Renal pelvis (tissue), 4 donors: ENCODE results near the gene GLRX. TPM values are rescaled to one million over a fixed set of nuclear protein-coding genes. Genes with fewer than 3 reads are reported as not detected.
"Not testable (repeated sequence)": the region's sequence is repeated elsewhere in the genome, so short reads cannot be mapped to it uniquely, and the experiment has no call there.

Experiments used
- DNase-seq: peaks from one replicate; pipeline ENCODE4 v3.0.0-alpha.2; 2013
- polyA plus RNA-seq, 3 donors: library from polyadenylated mRNA; unstranded; fragments of 120-200 nt; gene quantifications; one replicate each; pipeline ENCODE4 v1.2.1, GENCODE V29; 2013; ENCODE audit not compliant: insufficient read length in 3 of 3

The GLRX gene
- polyA plus RNA-seq, 3 donors = 69.0 to 72.0 (median 71.1) TPM

GRCh38 chr5:95836544-95836943, 14.0 kb upstream of the GLRX start:
- no peak for DNase-seq

- no peak for DNase-seq
Measured at GRCh38 chr5:95835682-95836385, 13.3 kb upstream of the GLRX start.

- no peak for DNase-seq
Measured at GRCh38 chr5:95832664-95833063, 10.1 kb upstream of the GLRX start.

GRCh38 chr5:95830226-95830625, 7.7 kb upstream of the GLRX start:
- no peak for DNase-seq

- no peak for DNase-seq
Measured at GRCh38 chr5:95827892-95828246, 5.3 kb upstream of the GLRX start.

- no peak for DNase-seq
Measured at GRCh38 chr5:95826949-95827891, 4.7 kb upstream of the GLRX start.

- DNase-seq = no peak
Measured at GRCh38 chr5:95825495-95825894, 3.0 kb upstream of the GLRX start.

- DNase-seq = no peak
Measured at GRCh38 chr5:95824747-95825146, 2.2 kb upstream of the GLRX start.

GRCh38 chr5:95823738-95824609, 1.4 kb upstream of the GLRX start:
- DNase-seq = peak; percentile 34

GRCh38 chr5:95823218-95823737, 752 bp upstream of the GLRX start:
- no peak for DNase-seq

GRCh38 chr5:95822043-95822541, 434 bp downstream of the GLRX start:
- peak; percentile 52 for DNase-seq

- no peak for DNase-seq
Measured at GRCh38 chr5:95821110-95822021, 1.2 kb downstream of the GLRX start.

GRCh38 chr5:95818181-95819147, 4.1 kb downstream of the GLRX start:
- DNase-seq = no peak

GRCh38 chr5:95817430-95817829, 5.1 kb downstream of the GLRX start:
- DNase-seq = peak; percentile 57

GRCh38 chr5:95816776-95817175, 5.8 kb downstream of the GLRX start:
- DNase-seq = no peak

GRCh38 chr5:95816341-95816740, 6.2 kb downstream of the GLRX start:
- DNase-seq = no peak

- no peak for DNase-seq
Measured at GRCh38 chr5:95815155-95815729, 7.3 kb downstream of the GLRX start.

- DNase-seq = not testable (repeated sequence)
Measured at GRCh38 chr5:95813035-95813434, 9.5 kb downstream of the GLRX start.

- DNase-seq = no peak
Measured at GRCh38 chr5:95812074-95812471, 10.5 kb downstream of the GLRX start.
